A673 (cell line): ENCODE measurements around the gene TMEM106C. TPM values are rescaled to one million over a fixed set of nuclear protein-coding genes. Genes with fewer than 3 reads are reported as not detected.

Experiments
- BruUV-seq: library from RNA; stranded (reverse); fragments of 400-500 nt; replicated peaks from 2 replicates; lab custom pipeline; 2021; lab: Mats Ljungman, UMichigan
- CTCF ChIA-PET: fragments of 300-600 bp; sonication (Branson Sonifier 250); formaldehyde crosslinking; loops from one replicate; lab custom pipeline; 2022; ENCODE audit warnings: antibody characterized with exemption; lab: Charles Lee
- POLR2A ChIA-PET: fragments of 300-600 bp; sonication (Branson Sonifier 250); formaldehyde crosslinking; loops from one replicate; lab custom pipeline; 2022; ENCODE audit warnings: antibody characterized with exemption; ENCODE audit not compliant: low non-redundant PET; lab: Charles Lee
- DNase-seq: peaks from one replicate; pipeline ENCODE4 v3.0.0-alpha.2; 2015; ENCODE audit warnings: low spot score
- H3K27ac ChIP-seq: fragments of 200-600 bp; sonication (generic); 2 replicates; pipeline ENCODE4 v1.5.1; 2016; ENCODE audit warnings: mixed run types, low read depth, mild to moderate bottlenecking, mixed read lengths, antibody characterized with exemption, low read length; ENCODE audit not compliant: poor library complexity, severe bottlenecking
- H3K27me3 ChIP-seq: fragments of 200-600 bp; sonication (generic); replicated peaks from 2 replicates; pipeline ENCODE4 v1.6.1; 2017; ENCODE audit warnings: mixed run types, low read depth, mild to moderate bottlenecking, mixed read lengths, antibody characterized with exemption, low read length; ENCODE audit not compliant: insufficient read depth, poor library complexity
- H3K36me3 ChIP-seq: fragments of 200-600 bp; sonication (generic); 2 replicates; pipeline ENCODE4 v1.6.1; 2016; ENCODE audit warnings: mixed run types, mild to moderate bottlenecking, mixed read lengths, antibody characterized with exemption, low read length; ENCODE audit not compliant: insufficient read depth, poor library complexity, severe bottlenecking
- H3K4me1 ChIP-seq: fragments of 200-600 bp; sonication (generic); 2 replicates; pipeline ENCODE4 v1.6.1; 2017; ENCODE audit warnings: mixed run types, mild to moderate bottlenecking, mixed read lengths, antibody characterized with exemption, low read length; ENCODE audit not compliant: insufficient read depth, poor library complexity, severe bottlenecking
- H3K4me3 ChIP-seq: fragments of 200-600 bp; sonication (generic); 2 replicates; pipeline ENCODE4 v1.5.1; 2016; ENCODE audit warnings: low read depth, mixed run types, mild to moderate bottlenecking, mixed read lengths, low read length; ENCODE audit not compliant: poor library complexity, severe bottlenecking
- H3K9me3 ChIP-seq: fragments of 200-600 bp; sonication (generic); 2 replicates; pipeline ENCODE4 v1.6.1; 2016; ENCODE audit warnings: mixed run types, low read depth, mild to moderate bottlenecking, mixed read lengths, antibody characterized with exemption, low read length; ENCODE audit not compliant: poor library complexity, severe bottlenecking
- EZH2 ChIP-seq: fragments of 200-600 bp; sonication (generic); IDR thresholded peaks from 2 replicates; pipeline ENCODE4 v1.6.1; 2017; ENCODE audit warnings: borderline replicate concordance, low read depth, mild to moderate bottlenecking, mixed read lengths, antibody characterized with exemption, low read length; ENCODE audit not compliant: poor library complexity, severe bottlenecking
- intact Hi-C: fragments of 100-400 bp; cut with micrococcal nuclease; formaldehyde crosslinking; loops from one replicate; pipeline ENCODE4 v1.10.0; 2022; ENCODE audit not compliant: unreplicated experiment
- total RNA-seq: library from RNA; stranded (reverse); gene quantifications from 2 replicates; pipeline ENCODE4 v1.2.3, GENCODE V29; 2021
- TF ChIP-seq, protein P1 (sequence below): fragments of 300-800, 200-600 bp; sonication (generic); conservative IDR thresholded peaks from 2 replicates; pipeline ENCODE4 v1.5.1; 2017; ENCODE audit warnings: low read depth, mild to moderate bottlenecking, antibody characterized with exemption, low read length, moderate library complexity, mixed read lengths

The TMEM106C gene
- total RNA-seq, 1 experiment from 2014 or later, result 182 TPM

DNA sequence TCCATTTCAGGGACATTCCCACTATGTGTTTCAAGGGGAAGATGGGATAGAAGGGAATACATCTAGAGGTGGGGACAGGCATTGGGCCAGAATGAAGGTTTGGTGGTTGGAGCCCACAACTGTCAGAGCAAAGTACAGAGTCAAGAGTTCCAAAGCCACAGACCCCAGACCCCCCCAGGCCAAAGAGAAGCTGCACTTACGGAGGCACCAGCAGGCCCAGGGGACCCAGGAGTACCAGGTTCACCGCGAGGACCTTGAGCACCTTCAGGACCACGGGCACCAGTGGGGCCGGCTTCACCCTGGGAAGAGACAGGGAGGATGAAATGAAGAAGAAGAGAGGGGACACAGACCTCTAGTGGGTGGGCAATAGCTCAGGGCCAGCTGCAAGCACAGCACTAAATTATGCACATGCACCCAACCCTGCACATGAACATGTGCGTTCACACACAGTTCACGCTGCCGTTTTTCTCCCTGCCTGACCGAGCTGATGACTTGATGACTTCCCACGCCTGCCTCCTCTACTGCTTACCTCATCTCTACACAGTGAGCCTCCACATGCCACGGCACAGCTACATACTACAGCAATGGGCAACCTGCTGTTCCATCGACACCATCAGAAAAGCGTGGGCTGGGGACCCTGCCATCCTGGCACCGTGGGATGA, 24.1 kb downstream of the TMEM106C start:
- H3K4me1 ChIP-seq, result no peaks in the 10 kb centered on the region
- H3K4me3 ChIP-seq, result no peak overlapping the region
- no peaks in the 10 kb centered on the region for H3K27me3 ChIP-seq
- POLR2A ChIA-PET, result no interaction called here
- TF ChIP-seq, protein P1, sequence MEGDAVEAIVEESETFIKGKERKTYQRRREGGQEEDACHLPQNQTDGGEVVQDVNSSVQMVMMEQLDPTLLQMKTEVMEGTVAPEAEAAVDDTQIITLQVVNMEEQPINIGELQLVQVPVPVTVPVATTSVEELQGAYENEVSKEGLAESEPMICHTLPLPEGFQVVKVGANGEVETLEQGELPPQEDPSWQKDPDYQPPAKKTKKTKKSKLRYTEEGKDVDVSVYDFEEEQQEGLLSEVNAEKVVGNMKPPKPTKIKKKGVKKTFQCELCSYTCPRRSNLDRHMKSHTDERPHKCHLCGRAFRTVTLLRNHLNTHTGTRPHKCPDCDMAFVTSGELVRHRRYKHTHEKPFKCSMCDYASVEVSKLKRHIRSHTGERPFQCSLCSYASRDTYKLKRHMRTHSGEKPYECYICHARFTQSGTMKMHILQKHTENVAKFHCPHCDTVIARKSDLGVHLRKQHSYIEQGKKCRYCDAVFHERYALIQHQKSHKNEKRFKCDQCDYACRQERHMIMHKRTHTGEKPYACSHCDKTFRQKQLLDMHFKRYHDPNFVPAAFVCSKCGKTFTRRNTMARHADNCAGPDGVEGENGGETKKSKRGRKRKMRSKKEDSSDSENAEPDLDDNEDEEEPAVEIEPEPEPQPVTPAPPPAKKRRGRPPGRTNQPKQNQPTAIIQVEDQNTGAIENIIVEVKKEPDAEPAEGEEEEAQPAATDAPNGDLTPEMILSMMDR, result no peak
- no peak for TF ChIP-seq EZH2
- no peaks in the 10 kb centered on the region for H3K9me3 ChIP-seq
- DNase-seq, result no peak
- H3K27ac ChIP-seq, result no peak overlapping the region
- BruUV-seq, result no TSS peak
- CTCF ChIA-PET, result no interaction called here
- no peaks in the 10 kb centered on the region for H3K36me3 ChIP-seq
- intact Hi-C loops, result no loop called here

DNA sequence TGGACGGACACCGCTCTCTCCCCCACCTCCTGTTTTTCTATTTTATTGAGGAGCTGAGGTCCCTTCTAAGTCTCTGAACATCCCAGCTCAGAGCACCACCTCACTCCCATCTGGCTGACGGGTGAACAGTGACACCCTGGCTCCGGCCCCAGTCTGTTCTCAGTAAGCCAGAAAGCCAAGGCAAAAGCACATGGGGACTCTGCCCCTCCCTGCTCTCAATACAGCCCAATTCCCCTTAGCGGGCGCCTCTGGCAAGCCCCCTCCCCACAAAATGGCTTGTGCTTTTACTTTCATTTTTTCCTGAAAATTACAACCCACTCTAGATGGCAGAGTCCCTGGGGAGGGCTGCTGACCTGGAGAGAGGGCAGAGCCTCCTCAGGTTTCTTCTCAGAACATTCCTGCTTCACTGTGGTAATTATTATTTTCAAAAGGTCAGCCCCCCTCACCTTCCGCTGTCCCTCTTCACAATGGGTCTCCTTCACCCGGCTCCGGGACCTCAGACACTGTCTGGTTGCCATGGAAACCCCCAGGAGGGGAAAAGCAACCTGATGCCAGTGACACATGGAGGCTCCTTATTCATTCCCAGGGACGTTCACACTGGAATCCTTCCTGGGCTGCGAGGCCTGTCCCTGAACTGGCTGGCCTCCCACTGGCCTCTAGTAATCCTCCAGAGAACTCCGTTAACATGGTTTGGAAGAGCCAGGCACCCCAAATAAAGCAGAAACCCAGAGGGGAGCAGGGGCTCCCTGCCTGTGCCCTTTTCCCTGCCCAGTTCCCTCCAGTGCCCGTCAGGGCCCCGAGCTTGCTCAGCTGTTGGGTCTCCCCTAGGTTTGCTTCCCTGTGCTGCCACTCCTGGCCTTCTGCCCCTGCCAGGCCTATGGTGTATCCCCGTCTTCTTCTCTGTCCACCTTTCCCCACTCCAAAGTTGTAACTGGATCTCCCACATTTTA, 25.0 kb downstream of the TMEM106C start:
- Histone ChIP-seq H3K36me3 (no peaks in the 10 kb centered on the region), H3K27ac (no peak overlapping the region), H3K27me3 (no peaks in the 10 kb centered on the region), H3K9me3 (no peaks in the 10 kb centered on the region), H3K4me1 (no peaks in the 10 kb centered on the region), H3K4me3 (no peak overlapping the region)
- ChIA-PET POLR2A (no interaction called here), CTCF (no interaction called here)
- no peak for DNase-seq
- intact Hi-C loops, result no loop called here
- no TSS peak for BruUV-seq
- TF ChIP-seq EZH2, result no peak
- TF ChIP-seq, protein P1, result no peak

DNA sequence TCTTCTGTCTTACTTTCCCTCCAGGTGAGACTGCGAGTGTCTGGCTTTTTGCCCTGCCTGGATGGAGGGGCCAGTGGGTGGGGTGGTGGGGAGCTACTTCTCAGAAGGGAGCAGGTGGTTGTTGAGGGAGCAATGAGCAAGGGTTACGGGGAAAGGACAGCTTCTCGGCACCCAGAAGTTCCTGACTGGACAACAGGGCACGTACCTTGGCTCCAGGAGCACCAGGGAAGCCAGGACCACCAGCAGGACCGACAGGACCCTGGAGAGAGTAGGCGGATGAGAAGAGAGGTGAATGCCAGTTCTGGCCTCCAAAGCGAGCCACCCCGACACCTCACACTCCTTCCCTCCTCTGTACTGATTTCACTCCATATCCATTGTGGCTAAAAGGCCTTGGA, 25.6 kb downstream of the TMEM106C start:
- H3K4me3 ChIP-seq, result no peak overlapping the region
- ChIA-PET POLR2A (no interaction called here), CTCF (no interaction called here)
- no TSS peak for BruUV-seq
- TF ChIP-seq, protein P1, result no peak
- no peak for TF ChIP-seq EZH2
- H3K9me3 ChIP-seq, result no peaks in the 10 kb centered on the region
- no peaks in the 10 kb centered on the region for H3K36me3 ChIP-seq
- no peaks in the 10 kb centered on the region for H3K27me3 ChIP-seq
- no peak overlapping the region for H3K27ac ChIP-seq
- DNase-seq, result no peak
- intact Hi-C loops, result no loop called here
- H3K4me1 ChIP-seq, result no peaks in the 10 kb centered on the region
